Left renal pelvis (tissue), 4 donors: ENCODE measurements around the gene GAPVD1. TPM values are rescaled to one million over a fixed set of nuclear protein-coding genes. Genes with fewer than 3 reads are reported as not detected.
A peak's percentile ranks its signal among the peaks of the same experiment; 100 is the strongest.
"Not testable (repeated sequence)": the region's sequence is repeated elsewhere in the genome, so short reads cannot be mapped to it uniquely, and the experiment has no call there.

Experiments
- DNase-seq, 4 donors: peaks; one replicate each; pipeline ENCODE4 v3.0.0-alpha.2; 2013; ENCODE audit warnings: low read depth in 4 of 4, low spot score in 3 of 4
- polyA plus RNA-seq, 4 donors: library from polyadenylated mRNA; unstranded; fragments of 120-200 nt; gene quantifications; one replicate each; pipeline ENCODE4 v1.2.1, GENCODE V29; 2013; ENCODE audit not compliant: insufficient read length in 4 of 4

GAPVD1 gene, protein sequence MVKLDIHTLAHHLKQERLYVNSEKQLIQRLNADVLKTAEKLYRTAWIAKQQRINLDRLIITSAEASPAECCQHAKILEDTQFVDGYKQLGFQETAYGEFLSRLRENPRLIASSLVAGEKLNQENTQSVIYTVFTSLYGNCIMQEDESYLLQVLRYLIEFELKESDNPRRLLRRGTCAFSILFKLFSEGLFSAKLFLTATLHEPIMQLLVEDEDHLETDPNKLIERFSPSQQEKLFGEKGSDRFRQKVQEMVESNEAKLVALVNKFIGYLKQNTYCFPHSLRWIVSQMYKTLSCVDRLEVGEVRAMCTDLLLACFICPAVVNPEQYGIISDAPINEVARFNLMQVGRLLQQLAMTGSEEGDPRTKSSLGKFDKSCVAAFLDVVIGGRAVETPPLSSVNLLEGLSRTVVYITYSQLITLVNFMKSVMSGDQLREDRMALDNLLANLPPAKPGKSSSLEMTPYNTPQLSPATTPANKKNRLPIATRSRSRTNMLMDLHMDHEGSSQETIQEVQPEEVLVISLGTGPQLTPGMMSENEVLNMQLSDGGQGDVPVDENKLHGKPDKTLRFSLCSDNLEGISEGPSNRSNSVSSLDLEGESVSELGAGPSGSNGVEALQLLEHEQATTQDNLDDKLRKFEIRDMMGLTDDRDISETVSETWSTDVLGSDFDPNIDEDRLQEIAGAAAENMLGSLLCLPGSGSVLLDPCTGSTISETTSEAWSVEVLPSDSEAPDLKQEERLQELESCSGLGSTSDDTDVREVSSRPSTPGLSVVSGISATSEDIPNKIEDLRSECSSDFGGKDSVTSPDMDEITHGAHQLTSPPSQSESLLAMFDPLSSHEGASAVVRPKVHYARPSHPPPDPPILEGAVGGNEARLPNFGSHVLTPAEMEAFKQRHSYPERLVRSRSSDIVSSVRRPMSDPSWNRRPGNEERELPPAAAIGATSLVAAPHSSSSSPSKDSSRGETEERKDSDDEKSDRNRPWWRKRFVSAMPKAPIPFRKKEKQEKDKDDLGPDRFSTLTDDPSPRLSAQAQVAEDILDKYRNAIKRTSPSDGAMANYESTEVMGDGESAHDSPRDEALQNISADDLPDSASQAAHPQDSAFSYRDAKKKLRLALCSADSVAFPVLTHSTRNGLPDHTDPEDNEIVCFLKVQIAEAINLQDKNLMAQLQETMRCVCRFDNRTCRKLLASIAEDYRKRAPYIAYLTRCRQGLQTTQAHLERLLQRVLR (N-terminal part only)
- polyA plus RNA-seq = 10 to 100 TPM; 27.2 to 37.3 (median 31.2) TPM

DNA sequence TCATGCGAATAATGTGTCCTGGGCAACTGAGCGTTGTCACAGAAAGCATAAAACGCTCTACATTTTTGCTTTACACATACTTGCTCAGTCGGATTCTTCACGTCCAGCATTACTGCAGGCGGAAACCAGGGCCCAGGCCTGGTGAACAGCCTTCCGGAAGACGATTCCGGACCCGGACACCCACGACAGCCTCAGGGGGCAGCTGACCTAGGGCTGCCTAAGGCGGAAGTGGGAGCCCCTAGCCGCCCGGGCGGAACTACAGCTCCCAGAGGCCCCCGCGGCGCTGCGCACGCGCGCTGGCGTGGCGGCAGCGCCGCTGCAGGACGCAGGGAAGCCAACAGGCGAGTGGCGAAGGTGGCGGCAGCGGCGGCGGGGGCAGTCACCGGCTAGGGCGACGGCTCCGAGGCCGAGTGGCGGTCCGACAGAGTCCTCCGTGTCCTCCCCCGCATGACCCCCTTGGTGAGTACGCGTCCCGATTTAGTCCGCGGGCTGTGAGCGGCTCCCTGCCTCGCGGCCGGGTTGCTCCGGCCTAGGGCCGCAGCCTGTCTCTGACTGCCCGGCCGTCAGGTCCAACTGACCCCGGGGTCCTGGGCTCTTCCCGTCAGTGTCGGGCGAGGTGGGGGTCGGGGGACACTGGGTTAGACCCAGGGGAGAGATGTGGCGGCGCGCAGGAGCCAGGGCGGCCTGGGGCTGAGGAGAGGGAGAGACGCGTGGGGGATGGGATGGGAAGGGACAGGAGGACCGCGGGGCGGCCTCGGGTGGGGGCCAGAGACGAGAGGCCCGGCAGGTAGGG is at the start of gene GAPVD1:
Gene GAPVD1, plus strand, starts transcription at position 326 of the 793 bp plus-strand sequence. CDS start 37,096 bp downstream, outside the sequence.
- peak; percentile 83 to 90 (median 88) for DNase-seq

DNA sequence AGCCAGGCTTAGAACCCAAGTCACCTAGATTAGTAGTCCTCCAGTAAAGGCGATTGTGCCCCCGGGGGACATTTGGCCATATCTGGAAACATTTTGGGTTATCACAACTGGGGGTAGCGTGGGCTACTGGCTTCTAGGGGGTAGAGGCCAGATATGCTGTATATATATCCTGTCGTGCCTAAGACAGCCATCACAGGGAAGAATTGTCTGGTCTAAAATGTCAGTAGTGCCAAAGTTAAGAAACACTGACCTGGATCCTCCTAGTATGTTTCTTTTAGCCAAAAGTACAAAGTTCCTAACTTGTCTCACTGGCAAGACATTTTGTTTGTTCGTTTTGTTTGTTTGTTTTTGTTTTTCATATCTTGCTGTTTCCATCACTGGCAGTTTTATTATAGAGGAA is 47.4 kb upstream of the GAPVD1 start:
- DNase-seq = no peak

DNA sequence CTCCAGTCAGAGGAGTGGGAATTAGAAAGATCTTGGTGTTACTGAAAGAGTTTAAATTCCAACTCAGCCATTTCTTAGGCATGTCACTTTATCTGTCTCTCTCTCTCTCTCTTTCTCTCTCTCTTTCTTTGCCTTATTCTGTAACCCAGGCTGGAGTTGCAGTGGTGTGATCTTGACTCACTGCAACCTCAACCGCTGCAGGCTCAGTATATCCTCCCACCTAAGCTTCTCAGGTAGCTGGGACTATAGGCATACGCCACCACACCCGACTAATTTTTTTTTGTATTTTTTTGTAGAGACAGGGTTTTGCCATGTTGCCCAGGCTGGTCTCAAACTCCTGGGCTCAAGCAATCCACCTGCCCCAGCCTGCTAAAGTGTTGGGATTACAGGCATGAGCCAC is 43.0 kb upstream of the GAPVD1 start:
- DNase-seq = no peak

DNA sequence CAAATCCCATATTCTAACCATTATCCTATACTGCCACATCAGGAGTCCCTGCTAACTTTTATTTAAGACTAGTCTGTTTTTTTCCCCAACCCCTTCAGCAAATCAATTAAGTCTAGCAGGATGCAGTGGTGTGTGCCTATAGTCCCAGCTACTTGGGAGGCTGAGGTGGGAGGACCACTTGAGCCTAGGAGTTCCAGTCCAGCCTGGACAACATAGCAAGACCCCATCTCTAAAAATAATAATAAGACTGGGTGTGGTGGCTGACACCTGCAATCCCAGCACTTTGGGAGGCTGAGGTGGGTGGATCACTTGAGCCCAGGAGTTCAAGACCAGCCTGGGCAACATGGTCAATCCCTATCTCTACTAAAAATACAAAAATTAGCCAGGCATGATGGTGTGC is 36.8 kb upstream of the GAPVD1 start:
- DNase-seq = not testable (repeated sequence)

DNA sequence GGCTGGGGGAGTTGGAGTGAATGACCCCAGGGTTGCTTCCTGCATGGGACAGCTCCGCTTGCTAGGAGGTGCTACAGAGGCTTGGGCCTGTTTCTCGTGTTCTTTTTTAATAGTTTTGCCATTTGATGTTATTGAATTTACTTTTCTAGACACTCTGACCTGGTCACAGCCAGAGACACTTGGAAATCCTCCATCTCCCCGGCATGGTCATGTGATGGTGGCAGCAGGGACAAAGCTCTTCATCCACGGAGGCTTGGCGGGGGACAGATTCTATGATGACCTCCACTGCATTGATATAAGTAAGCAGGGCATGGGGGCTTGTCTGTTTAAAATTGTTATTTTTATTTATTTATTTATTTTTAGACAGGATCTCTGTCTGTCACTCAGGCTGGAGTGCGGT is 33.9 kb upstream of the GAPVD1 start:
- no peak for DNase-seq

DNA sequence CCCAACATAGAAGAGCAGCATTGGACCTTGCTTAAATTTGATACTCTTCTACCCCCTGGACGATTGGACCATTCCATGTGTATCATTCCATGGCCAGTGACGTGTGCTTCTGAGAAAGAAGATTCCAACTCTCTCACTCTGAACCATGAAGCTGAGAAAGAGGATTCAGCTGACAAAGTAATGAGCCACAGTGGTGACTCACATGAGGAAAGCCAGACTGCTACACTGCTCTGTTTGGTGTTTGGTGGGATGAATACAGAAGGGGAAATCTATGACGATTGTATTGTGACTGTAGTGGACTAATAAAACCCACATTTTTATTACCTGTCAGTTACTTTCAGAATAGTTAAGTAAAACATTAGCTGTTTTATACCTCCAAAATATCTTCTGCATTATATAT is 27.9 kb upstream of the GAPVD1 start:
- DNase-seq = no peak

DNA sequence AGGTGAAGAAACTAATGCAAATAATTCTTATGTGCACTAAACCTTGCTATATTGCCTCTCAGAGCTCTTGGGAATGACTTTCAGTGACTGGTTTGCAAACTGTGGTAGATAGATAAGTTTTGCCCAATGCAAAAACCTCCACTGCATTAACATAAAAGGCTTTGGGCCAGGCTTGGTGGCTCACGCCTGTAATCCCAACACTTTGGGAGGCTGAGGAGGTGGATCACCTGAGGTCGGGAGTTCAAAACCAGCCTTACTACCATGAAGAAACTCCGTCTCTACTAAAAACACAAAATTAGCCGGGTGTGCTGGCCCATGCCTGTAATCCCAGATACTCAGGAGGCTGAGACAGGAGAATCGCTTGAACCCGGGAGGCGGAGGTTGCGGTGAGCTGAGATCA is 27.5 kb upstream of the GAPVD1 start:
- DNase-seq = not testable (repeated sequence)

DNA sequence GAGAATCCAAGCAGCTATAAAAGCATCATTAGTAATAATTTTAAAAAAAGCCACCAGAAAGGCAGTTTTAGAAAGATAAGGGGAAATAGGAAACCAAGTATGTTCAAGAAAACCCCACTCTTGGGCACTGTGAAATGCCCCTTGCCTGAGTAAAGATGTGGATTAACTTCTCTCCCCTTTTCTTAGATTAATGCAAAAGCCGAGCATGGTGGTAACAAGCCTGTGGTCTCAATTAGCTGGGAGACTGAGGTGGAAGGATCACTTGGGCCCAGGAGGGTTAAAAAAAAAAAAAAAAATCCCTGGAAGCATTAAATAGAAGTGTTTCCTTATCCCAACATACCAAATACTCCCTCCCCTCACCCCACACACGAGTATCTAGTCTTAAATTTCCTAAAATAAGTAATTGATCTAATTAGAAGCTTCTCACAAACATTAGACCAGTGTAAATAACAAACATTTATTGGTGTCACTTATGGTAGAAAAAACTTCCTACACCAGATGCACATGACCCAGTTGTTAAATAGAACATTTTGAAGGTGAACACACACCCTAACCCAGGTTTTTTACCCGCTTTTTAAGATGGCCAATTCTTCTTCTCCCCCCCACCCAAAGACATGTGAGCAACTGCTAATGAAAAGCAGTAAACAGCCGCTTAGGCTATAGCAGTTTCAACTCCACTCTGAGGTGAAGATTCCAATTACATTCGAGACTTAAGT is 25.7 kb upstream of the GAPVD1 start:
- no peak for DNase-seq

DNA sequence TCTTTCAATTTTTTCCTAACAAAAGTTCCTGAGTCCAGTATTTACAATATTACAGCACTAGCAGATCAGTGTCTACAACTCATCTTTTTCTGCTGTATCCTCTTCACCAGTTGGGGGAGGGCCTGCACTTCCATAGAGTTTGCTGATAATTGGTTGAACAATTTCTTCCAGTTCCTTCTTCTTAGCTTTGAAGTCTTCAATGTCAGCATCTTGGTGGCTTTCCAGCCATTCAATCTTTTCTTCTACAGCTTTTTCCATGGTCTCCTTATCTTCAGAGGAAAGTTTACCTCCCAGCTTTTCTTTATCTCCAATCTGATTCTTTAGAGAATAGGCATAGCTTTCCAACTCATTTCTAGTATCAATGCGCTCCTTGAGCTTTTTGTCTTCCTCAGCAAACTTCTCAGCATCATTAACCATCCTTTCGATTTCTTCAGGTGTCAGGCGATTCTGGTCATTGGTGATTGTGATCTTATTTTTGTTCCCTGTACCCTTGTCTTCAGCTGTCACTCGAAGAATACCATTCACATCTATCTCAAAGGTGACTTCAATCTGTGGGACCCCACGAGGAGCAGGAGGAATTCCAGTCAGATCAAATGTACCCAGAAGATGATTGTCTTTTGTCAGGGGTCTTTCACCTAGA is 25.0 kb upstream of the GAPVD1 start:
- not testable (repeated sequence) for DNase-seq

DNA sequence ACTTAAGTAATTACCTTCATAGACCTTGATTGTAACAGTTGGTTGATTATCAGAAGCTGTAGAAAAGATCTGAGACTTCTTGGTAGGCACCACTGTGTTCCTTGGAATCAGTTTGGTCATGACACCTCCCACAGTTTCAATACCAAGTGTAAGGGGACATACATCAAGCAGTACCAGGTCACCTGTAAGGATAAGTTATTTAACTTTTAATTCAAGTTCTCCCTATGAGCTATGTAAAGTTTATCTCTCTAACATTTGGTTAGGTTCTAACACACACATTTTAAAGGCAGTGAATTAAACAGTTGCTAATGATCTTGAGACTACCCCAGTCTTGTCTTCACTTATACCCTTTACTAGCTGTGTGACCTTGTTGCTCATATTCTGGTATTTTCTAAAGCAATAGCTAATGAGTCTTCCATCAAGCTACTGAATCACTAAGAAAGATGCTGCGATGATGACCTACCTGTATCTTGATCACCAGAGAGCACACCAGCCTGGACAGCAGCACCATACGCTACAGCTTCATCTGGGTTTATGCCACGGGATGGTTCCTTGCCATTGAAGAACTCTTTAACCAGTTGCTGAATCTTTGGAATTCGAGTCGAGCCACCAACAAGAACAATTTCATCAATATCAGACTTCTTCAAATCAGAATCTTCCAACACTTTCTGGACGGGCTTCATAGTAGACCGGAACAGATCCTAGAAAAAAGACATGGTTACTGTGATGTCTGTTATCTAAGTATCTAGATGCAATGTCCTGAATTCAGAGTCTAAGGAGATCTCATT is 23.3 kb upstream of the GAPVD1 start:
- no peak for DNase-seq

DNA sequence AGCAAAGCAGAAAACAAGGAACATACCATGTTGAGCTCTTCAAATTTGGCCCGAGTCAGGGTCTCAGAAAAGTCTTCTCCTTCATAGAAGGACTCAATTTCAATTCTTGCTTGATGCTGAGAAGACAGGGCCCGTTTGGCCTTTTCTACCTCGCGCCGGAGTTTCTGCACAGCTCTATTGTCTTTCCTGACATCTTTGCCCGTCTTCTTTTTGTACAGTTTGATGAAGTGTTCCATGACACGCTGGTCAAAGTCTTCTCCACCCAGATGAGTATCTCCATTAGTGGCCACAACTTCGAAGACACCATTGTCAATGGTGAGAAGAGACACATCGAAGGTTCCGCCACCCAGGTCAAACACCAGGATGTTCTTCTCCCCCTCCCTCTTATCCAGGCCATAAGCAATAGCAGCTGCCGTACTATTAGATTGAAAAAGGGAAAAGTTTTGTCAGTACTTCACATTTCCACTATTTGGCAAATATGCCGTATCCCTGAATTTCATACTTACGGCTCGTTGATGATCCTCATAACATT is 22.6 kb upstream of the GAPVD1 start:
- DNase-seq = no peak

DNA sequence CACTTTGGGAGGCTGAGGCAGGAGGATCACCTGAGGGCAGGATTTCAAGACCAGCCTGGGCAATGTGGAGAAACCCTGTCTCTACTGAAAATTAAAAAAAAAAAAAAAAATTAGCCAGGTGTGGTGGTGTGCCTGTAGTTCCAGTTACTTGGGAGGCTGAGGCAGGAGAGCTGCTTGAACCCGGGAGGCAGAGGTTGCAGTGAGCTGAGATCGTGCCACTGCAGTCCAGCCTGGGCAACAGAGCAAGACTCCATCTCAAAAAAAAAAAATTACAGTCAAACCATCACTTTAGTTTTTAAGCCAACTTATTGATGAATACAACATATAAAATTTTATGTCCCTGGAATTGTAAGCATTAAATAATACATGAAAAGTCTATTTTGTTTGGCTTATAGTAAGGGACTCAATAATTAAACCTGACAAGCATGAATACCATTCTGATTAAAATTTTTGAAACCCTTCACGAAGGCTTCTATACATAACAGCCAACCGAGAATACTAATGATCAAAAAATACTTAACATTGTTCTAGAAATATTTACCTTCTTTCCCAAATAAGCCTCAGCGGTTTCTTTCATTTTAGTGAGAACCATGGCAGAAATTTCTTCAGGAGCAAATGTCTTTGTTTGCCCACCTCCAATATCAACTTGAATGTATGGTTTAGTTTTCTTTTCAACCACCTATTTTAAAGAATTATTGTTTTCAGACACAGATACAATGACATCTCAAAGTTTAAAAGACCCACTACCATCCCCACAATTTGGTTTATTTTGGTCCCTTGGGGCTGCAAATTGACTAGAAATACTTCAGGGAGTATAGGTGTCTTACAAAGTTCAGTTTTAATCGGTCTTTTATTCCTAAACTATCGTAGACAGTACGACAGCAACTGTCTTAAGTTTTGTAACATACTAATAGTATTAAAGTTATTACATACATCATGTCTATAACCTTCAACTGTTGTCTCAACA is 21.7 kb upstream of the GAPVD1 start:
- no peak for DNase-seq

DNA sequence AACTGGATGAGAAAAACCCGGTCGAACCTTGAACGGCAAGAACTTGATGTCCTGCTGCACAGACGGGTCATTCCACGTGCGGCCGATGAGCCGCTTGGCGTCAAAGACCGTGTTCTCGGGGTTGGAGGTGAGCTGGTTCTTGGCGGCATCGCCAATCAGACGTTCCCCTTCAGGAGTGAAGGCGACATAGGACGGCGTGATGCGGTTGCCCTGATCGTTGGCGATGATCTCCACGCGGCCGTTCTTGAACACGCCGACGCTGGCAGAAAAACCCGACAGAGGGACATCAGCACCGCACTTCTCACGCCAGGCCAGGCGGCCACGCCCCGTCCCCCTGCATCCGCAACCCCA is 21.0 kb upstream of the GAPVD1 start:
- peak in 2 of 4 donors; percentile 8 to 10 for DNase-seq

DNA sequence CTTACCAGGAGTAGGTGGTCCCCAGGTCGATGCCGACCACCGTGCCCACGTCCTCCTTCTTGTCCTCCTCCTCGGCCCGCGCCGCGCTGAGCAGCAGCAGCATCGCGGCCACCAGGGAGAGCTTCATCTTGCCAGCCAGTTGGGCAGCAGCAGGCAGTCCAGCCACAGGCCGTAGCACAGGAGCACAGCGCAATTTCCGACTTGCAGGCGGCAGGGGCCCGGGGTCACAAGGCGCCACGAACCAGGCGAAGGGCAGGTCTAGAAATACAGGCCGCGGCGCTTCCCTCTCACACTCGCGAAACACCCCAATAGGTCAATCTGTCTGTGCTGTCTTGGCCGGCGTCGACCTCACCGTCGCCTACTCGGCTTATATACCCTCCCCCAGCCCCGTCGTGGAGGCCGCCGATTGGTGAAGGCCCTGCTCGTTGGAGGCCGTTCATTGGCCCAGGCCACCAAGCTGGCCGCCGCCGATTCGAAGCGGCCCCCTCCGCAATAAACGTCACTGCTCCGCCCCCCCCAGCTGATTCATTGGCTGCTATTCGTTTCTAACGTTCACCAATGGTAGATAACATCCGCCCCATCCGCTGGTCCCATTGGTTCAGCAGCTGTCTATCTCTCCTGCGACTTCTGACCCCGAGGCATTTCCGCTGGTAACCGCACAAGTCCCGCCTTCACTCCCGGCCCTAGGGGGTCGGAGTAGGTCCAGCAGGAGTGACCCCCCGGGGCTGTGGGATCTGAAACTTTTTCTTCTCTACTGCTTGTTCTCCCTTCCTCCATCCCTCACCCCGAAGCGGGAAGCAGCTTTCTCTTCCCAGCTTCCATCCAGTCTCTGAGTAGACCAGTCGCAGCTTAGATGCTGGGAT is 20.4 kb upstream of the GAPVD1 start, which contains the start of gene HSPA5:
Gene HSPA5, minus strand, starts transcription at position 344 of the 863 bp plus-strand sequence. Its CDS starts 217 bp downstream, at position 127.
- peak; percentile 98 to 100 (median 99) for DNase-seq

DNA sequence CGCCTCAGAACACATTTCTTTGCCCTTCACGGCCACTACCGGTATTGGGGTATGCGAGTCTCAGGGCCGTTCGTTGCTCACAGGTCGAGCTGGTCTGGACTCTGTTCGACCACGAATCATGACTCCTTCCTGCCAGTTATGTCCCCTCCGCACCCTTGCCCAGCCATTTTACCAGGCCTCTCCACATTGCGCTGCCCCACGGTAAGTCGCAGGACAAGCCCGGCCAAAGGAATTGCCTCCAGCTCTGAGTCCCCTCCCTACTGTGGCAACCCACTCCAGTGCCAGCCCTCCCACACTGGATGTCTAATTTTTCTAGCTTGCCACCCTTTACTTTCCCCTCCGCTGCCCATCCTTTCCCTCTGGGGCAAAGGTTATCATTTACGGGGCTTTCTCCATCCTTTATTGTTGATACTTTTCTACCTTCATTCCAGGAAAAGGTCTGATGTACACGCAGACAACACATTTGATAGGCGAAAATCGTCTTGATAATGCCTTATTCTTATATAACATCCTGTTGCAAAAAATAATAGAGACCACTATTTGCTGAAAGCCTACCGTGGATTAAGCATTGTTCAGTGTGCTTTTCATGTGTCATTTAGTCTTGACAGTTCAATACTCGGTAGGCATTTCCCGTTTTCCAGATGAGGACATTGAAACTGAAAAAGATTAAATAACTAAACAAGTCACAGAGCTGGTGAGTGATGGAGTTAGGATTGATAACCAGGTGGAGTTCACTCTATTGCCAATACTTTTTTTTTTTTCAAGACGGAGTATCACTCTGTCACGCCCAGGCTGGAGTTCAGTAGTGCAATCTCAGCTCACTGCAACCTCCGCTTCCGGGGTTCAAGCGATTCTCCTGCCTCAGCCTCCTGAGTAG is 19.5 kb upstream of the GAPVD1 start:
- DNase-seq = peak in 1 of 4 donors; percentile 14
